ENCODE data around the gene SMARCC1.

DNA sequence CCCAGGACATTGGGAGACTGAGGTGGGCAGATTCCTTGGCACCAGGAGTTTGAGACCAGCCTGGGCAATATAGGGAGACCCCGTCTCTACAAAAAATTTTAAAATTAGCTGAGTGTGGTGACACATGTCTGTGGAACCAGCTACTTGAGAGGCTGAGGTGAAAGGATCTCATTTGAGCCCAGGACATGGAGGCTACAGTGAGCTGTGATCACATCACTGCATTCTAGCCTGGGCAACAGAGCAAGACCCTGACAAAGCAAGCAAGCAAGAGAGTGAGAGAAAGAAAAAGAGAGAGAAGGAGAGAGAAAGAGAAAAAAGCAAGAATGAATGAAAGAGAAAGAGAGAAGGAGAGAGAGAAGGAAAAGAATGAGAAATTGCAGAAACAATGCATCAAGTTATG lies 150.9 kb downstream of the SMARCC1 start:
- no peak for TF ChIP-seq CTCF (IDR thresholded peaks at IDR 0.05; ENCODE audit: insufficient read depth, low read length, poor library complexity, severe bottlenecking)
- no peak for TF ChIP-seq EZH2phosphoT487 (conservative IDR thresholded peaks at IDR 0.05; ENCODE audit: low read length)
